HEK293 (cell line): Measurements from ENCODE around the gene PI4KA.

Experiments
- KLF17 ChIP-seq: fragments of 450-650 bp; formaldehyde crosslinking; IDR thresholded peaks from 2 replicates; pipeline ENCODE4 v1.5.1; 2016; ENCODE audit warnings: missing biosample characterization, missing genetic modification characterization
- ZBTB17 ChIP-seq: fragments of 450-650 bp; formaldehyde crosslinking; IDR thresholded peaks from 2 replicates; pipeline ENCODE4 v1.5.1; 2016; ENCODE audit warnings: missing biosample characterization, missing genetic modification characterization
- ZNF341 ChIP-seq: fragments of 450-650 bp; formaldehyde crosslinking; IDR thresholded peaks from 2 replicates; pipeline ENCODE4; 2016; ENCODE audit warnings: low read depth, missing biosample characterization, missing genetic modification characterization

- no peak for TF ChIP-seq ZBTB17 (tag by site-specific recombination)
- TF ChIP-seq KLF17 (tag by site-specific recombination), result no peak
- TF ChIP-seq ZNF341, result no peak
Measured at GRCh38 chr22:20672082-20672424, 186.6 kb downstream of the PI4KA start.
